HepG2 (cell line): Measurements from ENCODE around the gene RPS6KA2. TPM values are rescaled to one million over a fixed set of nuclear protein-coding genes. Genes with fewer than 3 reads are reported as not detected.

Experiments
- ATAC-seq: fragments of 200-7000 bp; cut with Tn5 transposase; 3 replicates; pipeline ENCODE4 v1.9.1; 2020; ENCODE audit warnings: mild to moderate bottlenecking, moderate library complexity
- BruUV-seq: library from RNA; stranded (reverse); fragments of 400-500 nt; replicated peaks from 2 replicates; lab custom pipeline; 2021; lab: Mats Ljungman, UMichigan
- CTCF ChIA-PET: fragments of 300-600 bp; formaldehyde crosslinking; extraction: SDS; loops from one replicate; lab custom pipeline; 2021; ENCODE audit warnings: low total read pairs, inconsistent platforms, low intra/inter-chr PET ratio; lab: Yijun Ruan, JAX
- POLR2A ChIA-PET: fragments of 350-600 bp; sonication (Branson Sonifier 250); formaldehyde crosslinking; loops from one replicate; lab custom pipeline; 2020; ENCODE audit warnings: antibody characterized with exemption, inconsistent platforms; lab: Yijun Ruan, JAX
- DNase-seq: peaks from one replicate; pipeline ENCODE4 v3.0.0-alpha.2; 2015; ENCODE audit warnings: low spot score
- FAIRE-seq: peaks from 3 replicates; lab custom pipeline; 2011; peaks lifted over from hg19 to GRCh38; lab: Jason Lieb, UNC
- H2AFZ ChIP-seq: one replicate; pipeline ENCODE4 v1.6.1; 2011; ENCODE audit warnings: low read length, inconsistent platforms
- H3K27ac ChIP-seq: fragments of 300-600 bp; 3 replicates; pipeline ENCODE4 v1.8.0; 2011; ENCODE audit warnings: mixed run types, mild to moderate bottlenecking, mixed read lengths, low read length, inconsistent platforms; ENCODE audit not compliant: insufficient read depth; ENCODE audit errors: extremely low read length
- H3K27me3 ChIP-seq, 2 experiments: fragments of 200-600 bp in 1 of 2; 2 replicates in 1 of 2; 3 replicates in 1 of 2; pipeline versions ENCODE4 v1.6.0 to v1.8.0; 2011; ENCODE audit warnings: low read length in 2 of 2, mild to moderate bottlenecking in 2 of 2, moderate library complexity in 2 of 2, inconsistent platforms in 1 of 2; ENCODE audit not compliant: insufficient read depth in 2 of 2, control insufficient read depth in 1 of 2
- H3K36me3 ChIP-seq, 2 experiments: fragments of 200-600 bp in 1 of 2; replicated peaks in 1 of 2; 2 replicates in 1 of 2; 3 replicates in 1 of 2; pipeline versions ENCODE4 v1.5.1 to v1.8.0; 2011; ENCODE audit warnings: low read length in 2 of 2, inconsistent platforms in 1 of 2; ENCODE audit not compliant: insufficient read depth in 2 of 2, control insufficient read depth in 1 of 2
- H3K4me1 ChIP-seq: 2 replicates; pipeline ENCODE4 v1.5.1; 2012; ENCODE audit warnings: low read length, inconsistent platforms; ENCODE audit not compliant: insufficient read depth
- H3K4me2 ChIP-seq: 2 replicates; pipeline ENCODE4 v1.6.0; 2011; ENCODE audit warnings: low read depth, low read length, inconsistent platforms
- H3K4me3 ChIP-seq, 3 experiments: fragments of 200-600 bp in 1 of 3; sonication (generic), shearing (Covaris generic) in 1 of 3; replicated peaks in 1 of 3; 2 replicates each; pipeline ENCODE4 v1.5.1; 2011 to 2016; ENCODE audit warnings: low read length in 3 of 3, inconsistent platforms in 2 of 3, low read depth in 2 of 3, mild to moderate bottlenecking in 2 of 3, control low read depth in 1 of 3, mixed read lengths in 1 of 3; ENCODE audit not compliant: insufficient read depth in 1 of 3
- H3K79me2 ChIP-seq: one replicate; pipeline ENCODE4 v1.6.1; 2011; ENCODE audit warnings: low read length, inconsistent platforms; ENCODE audit not compliant: insufficient read depth
- H3K9ac ChIP-seq: 2 replicates; pipeline ENCODE4 v1.6.0; 2011; ENCODE audit warnings: mild to moderate bottlenecking, low read depth, low read length, inconsistent platforms; ENCODE audit not compliant: insufficient read depth
- H3K9me3 ChIP-seq: 2 replicates; pipeline ENCODE4 v1.5.1; 2012; ENCODE audit warnings: mild to moderate bottlenecking, low read length
- H4K20me1 ChIP-seq: 2 replicates; pipeline ENCODE4 v1.6.0; 2011; ENCODE audit warnings: inconsistent platforms, mild to moderate bottlenecking, low read length, moderate library complexity; ENCODE audit not compliant: insufficient read depth
- BORCS8-MEF2B ChIP-seq: sonication (generic); formaldehyde crosslinking; IDR thresholded peaks from 2 replicates; pipeline ENCODE4 v1.8.0; 2022; ENCODE audit warnings: mild to moderate bottlenecking, missing genetic modification reagents
- ELF3 ChIP-seq: IDR thresholded peaks from 2 replicates; pipeline ENCODE4 v1.6.1; 2016; ENCODE audit warnings: missing genetic modification reagents, missing compliant biosample characterization
- EZH2 ChIP-seq: conservative IDR thresholded peaks from 2 replicates; pipeline ENCODE4 v1.6.1; 2012; ENCODE audit warnings: mild to moderate bottlenecking, low read depth, low read length, moderate library complexity
- GLI4 ChIP-seq: sonication (generic); formaldehyde crosslinking; IDR thresholded peaks from 2 replicates; pipeline ENCODE4 v1.5.1; 2020; ENCODE audit warnings: missing genetic modification reagents, mild to moderate bottlenecking, moderate library complexity, borderline replicate concordance
- RFX3 ChIP-seq: IDR thresholded peaks from 2 replicates; pipeline ENCODE4 v1.6.1; 2016; ENCODE audit warnings: missing biosample characterization, missing genetic modification reagents
- RNF2 ChIP-seq: fragments of 450-650 bp; conservative IDR thresholded peaks from 2 replicates; pipeline ENCODE4 v1.6.1; 2016; ENCODE audit warnings: low read depth
- RXRB ChIP-seq: IDR thresholded peaks from 2 replicates; pipeline ENCODE4 v1.6.1; 2016; ENCODE audit warnings: borderline replicate concordance, missing genetic modification reagents, missing compliant biosample characterization
- SSRP1 ChIP-seq: IDR thresholded peaks from 2 replicates; pipeline ENCODE4 v1.6.1; 2016; ENCODE audit warnings: control low read depth
- STAG1 ChIP-seq: sonication (generic); formaldehyde crosslinking; IDR thresholded peaks from 2 replicates; pipeline ENCODE4 v1.4.0; 2020; ENCODE audit warnings: missing genetic modification reagents
- WGBS: methylation state at CpG from one replicate; pipeline ENCODE4 v1.1.6; 2017; ENCODE audit warnings: low lambda C conversion rate; 5-methylcytosine and 5-hydroxymethylcytosine counted together
- in situ Hi-C: cut with HindIII; loops from 2 replicates; pipeline ENCODE4 v1.10.0; 2017; ENCODE audit warnings: low pct_unique_long_range_greater_than_20kb; ENCODE audit not compliant: extremely low pct_ligation_motif_present
- intact Hi-C: fragments of 100-400 bp; cut with micrococcal nuclease; formaldehyde crosslinking; loops from one replicate; pipeline ENCODE4 v1.10.0; 2022; ENCODE audit not compliant: unreplicated experiment
- polyA plus RNA-seq, 8 experiments: library from polyadenylated mRNA; depleted of rRNA in 3 of 8; stranded (reverse) in 7 of 8; unstranded in 1 of 8; fragments of >200 nt; fragmentation: Illumina TruSeq in 4 of 8; extraction: Trizol in 4 of 8; gene quantifications; 2 replicates each; pipeline versions ENCODE4 v1.2.1 to v1.2.3, GENCODE V29; 2011 to 2016; ENCODE audit warnings: low read depth in 4 of 8, missing spikeins in 1 of 8, mixed read lengths in 1 of 8; ENCODE audit not compliant: insufficient read depth in 1 of 8
- total RNA-seq, 5 experiments: library from RNA; depleted of rRNA; stranded (reverse); fragments of >200 nt; fragmentation: Illumina TruSeq; extraction: Trizol; gene quantifications; 2 replicates each; pipeline ENCODE4 v1.2.3, GENCODE V29; 2016; ENCODE audit warnings: low read depth in 1 of 5
- TF ChIP-seq, protein P1 (sequence below): sonication (generic); formaldehyde crosslinking; IDR thresholded peaks from 2 replicates; pipeline ENCODE4 v1.5.0; 2020; ENCODE audit warnings: missing genetic modification reagents, mild to moderate bottlenecking, borderline replicate concordance
- TF ChIP-seq, protein P2 (sequence below): sonication (generic); formaldehyde crosslinking; IDR thresholded peaks from 2 replicates; pipeline ENCODE4 v1.4.0; 2020; ENCODE audit warnings: missing genetic modification reagents, borderline replicate concordance

The RPS6KA2 gene
- total and polyA plus RNA-seq, 2 of the 13 experiments (the other 11 are each of a cell fraction or from before 2014, with no cell fraction given): 0.22 to 0.38 TPM

DNA sequence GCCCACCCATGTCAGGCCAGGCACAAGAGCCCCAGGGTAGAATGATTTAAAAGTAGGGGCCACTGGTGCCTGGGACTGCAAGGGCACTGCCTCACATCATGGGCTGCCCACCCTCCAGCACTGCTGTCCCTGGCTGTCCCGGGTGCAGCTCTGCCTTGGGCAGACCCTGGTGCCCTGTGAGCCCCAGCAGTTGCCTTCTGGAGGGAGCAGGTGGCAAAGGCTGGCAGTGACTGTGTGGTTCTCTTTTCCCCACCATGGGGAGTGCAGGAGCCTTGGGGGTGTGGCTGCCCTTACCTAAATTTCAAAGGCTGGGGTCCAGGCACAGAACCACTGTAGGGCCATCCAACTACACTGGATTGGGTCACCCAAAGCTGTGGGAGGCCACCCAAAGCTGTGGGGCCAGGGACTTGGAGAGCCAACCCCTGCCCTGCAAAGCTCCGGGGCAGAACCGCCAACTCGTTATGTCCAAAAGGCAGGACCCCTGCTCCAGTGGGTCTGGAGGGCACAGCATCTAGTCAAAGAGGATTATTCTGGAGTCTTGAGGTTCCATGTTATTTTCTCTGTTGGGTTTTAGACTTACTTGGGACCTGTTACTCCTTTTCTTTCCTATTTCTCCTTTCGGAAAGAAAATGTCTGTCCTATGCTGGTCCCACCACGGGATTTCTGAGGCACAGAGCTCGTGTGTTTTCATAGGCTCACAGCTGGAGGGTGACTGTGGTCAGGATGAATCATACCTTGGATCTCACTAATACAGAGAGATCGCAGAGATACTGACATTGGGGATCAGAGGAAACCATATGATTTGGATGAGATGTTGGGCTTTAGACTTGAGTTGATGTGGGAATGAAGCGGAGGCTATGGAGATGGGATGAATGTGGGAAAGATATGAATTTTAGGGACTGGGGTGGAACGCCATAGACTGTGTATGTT lies 105.9 kb downstream of the RPS6KA2 start:
- H4K20me1 ChIP-seq: no peaks in the 10 kb centered on the region
- intact Hi-C loops: no loop called here
- H3K27me3 ChIP-seq: peaks cover 5 to 38% of the 10 kb centered on the region in 2 experiments; a peak in 4 of 5 replicates
- FAIRE-seq (no peak), DNase-seq (no peak), ATAC-seq (no peak)
- no peaks in the 10 kb centered on the region for H3K79me2 ChIP-seq
- H3K27ac ChIP-seq: no peak overlapping the region
- H3K4me3 ChIP-seq: no peak overlapping the region
- ChIA-PET CTCF (no interaction called here), POLR2A (no interaction called here)
- TF ChIP-seq ELF3 (CRISPR knock-in tag) (no peak), RNF2 (no peak)
- 35% methylated on average over 8 of the region's 10 CpGs for WGBS
- in situ Hi-C loops: no loop called here
- H3K9ac ChIP-seq: no peak overlapping the region; the same call in 1 of the 2 replicates
- peaks cover 14% of the 10 kb centered on the region for H3K9me3 ChIP-seq
- H3K36me3 ChIP-seq: no peaks in the 10 kb centered on the region
- BruUV-seq: no TSS peak
- no peak overlapping the region for H2AFZ ChIP-seq
- H3K4me1 ChIP-seq: no peaks in the 10 kb centered on the region
- H3K4me2 ChIP-seq: no peak overlapping the region

DNA sequence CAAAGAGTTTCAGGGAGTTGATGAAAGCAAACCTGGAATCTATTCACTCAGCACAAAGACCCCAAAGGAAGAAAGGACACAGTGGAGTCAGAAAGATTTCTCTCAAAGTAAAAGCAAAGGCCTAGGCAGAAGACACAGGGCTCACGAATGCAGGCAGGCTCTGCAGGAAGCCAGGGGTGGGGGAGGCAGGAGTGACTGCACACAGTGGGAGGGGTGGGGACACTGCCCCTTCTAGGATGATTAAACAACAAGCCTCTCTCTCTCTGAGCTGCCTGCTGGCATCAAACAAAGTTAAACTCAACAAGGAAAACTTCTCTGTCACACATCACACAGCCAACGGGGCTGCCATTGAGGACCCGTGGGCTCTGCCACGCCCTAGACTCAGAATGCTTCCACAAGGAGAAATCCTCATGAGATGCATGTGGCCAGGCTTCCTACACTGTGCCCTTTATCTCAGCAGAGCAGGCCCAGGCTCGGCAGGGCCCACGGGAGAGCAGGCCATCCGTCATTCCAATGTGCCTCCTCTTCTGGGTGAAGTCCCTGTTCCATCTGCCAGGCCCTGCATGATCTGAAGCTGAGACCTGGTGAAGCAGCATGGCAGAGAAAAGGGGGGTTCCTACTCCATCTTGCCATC lies 110.7 kb downstream of the RPS6KA2 start:
- intact Hi-C loops: no loop called here
- TF ChIP-seq STAG1 (CRISPR knock-in tag) (no peak), RFX3 (no peak), EZH2 (no peak), GLI4 (CRISPR knock-in tag) (no peak), RXRB (CRISPR knock-in tag) (no peak), BORCS8-MEF2B (CRISPR knock-in tag) (no peak), SSRP1 (CRISPR knock-in tag) (no peak), ELF3 (CRISPR knock-in tag) (no peak)
- TF ChIP-seq, protein P1, sequence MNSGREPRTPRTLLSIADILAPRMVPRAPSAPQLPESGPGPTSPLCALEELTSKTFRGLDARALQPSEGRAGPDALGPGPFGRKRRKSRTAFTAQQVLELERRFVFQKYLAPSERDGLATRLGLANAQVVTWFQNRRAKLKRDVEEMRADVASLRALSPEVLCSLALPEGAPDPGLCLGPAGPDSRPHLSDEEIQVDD (CRISPR knock-in tag): no peak
- TF ChIP-seq, protein P2, sequence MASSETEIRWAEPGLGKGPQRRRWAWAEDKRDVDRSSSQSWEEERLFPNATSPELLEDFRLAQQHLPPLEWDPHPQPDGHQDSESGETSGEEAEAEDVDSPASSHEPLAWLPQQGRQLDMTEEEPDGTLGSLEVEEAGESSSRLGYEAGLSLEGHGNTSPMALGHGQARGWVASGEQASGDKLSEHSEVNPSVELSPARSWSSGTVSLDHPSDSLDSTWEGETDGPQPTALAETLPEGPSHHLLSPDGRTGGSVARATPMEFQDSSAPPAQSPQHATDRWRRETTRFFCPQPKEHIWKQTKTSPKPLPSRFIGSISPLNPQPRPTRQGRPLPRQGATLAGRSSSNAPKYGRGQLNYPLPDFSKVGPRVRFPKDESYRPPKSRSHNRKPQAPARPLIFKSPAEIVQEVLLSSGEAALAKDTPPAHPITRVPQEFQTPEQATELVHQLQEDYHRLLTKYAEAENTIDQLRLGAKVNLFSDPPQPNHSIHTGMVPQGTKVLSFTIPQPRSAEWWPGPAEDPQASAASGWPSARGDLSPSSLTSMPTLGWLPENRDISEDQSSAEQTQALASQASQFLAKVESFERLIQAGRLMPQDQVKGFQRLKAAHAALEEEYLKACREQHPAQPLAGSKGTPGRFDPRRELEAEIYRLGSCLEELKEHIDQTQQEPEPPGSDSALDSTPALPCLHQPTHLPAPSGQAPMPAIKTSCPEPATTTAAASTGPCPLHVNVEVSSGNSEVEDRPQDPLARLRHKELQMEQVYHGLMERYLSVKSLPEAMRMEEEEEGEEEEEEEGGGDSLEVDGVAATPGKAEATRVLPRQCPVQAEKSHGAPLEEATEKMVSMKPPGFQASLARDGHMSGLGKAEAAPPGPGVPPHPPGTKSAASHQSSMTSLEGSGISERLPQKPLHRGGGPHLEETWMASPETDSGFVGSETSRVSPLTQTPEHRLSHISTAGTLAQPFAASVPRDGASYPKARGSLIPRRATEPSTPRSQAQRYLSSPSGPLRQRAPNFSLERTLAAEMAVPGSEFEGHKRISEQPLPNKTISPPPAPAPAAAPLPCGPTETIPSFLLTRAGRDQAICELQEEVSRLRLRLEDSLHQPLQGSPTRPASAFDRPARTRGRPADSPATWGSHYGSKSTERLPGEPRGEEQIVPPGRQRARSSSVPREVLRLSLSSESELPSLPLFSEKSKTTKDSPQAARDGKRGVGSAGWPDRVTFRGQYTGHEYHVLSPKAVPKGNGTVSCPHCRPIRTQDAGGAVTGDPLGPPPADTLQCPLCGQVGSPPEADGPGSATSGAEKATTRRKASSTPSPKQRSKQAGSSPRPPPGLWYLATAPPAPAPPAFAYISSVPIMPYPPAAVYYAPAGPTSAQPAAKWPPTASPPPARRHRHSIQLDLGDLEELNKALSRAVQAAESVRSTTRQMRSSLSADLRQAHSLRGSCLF (CRISPR knock-in tag): no peak

More for the DNA sequence above, 110.7 kb downstream of the RPS6KA2 start:
- WGBS: 5% methylated on average over 7 of the region's 7 CpGs
- H3K4me1 ChIP-seq: no peaks in the 10 kb centered on the region
- H3K36me3 ChIP-seq: no peaks in the 10 kb centered on the region
- no peak overlapping the region for H3K9ac ChIP-seq
- H2AFZ ChIP-seq: no peak overlapping the region
- CTCF ChIA-PET: no interaction called here
- DNase-seq (no peak), FAIRE-seq (no peak), ATAC-seq (no peak)
- H3K4me3 ChIP-seq: no peak overlapping the region
- POLR2A ChIA-PET: no interaction called here
- no TSS peak for BruUV-seq
- no peak overlapping the region for H3K27ac ChIP-seq
- H3K79me2 ChIP-seq: no peaks in the 10 kb centered on the region
- H3K4me2 ChIP-seq: no peak overlapping the region
- no peaks in the 10 kb centered on the region for H4K20me1 ChIP-seq
- in situ Hi-C loops: no loop called here
- peaks cover 14% of the 10 kb centered on the region for H3K9me3 ChIP-seq
- peaks cover 0 to 19% of the 10 kb centered on the region in 2 experiments; a peak in 4 of 5 replicates for H3K27me3 ChIP-seq
